Activated T-helper 2 cell treated with anti-CD3 and anti-CD28 coated beads, Interferon-gamma antibody, Interleukin-2, Interleukin-4, amounts not matched to agents 10 μg/mL and 5 μg/mL and 100 μg/mL, durations not matched to agents 14 hours and 24 hours and 36 hours (primary cell): ENCODE results near the gene KCP. TPM values are rescaled to one million over a fixed set of nuclear protein-coding genes. Genes with fewer than 3 reads are reported as not detected.
A peak's percentile ranks its signal among the peaks of the same experiment; 100 is the strongest.

Experiments used
- DNase-seq: peaks from one replicate; pipeline ENCODE4 v3.0.0; 2021; ENCODE audit warnings: low spot score
- H3K27ac Mint-ChIP-seq: one replicate; pipeline ENCODE4 v1.8.0; 2021; ENCODE audit warnings: mixed read lengths
- H3K27me3 Mint-ChIP-seq: one replicate; pipeline ENCODE4 v1.8.0; 2021; ENCODE audit warnings: low read depth, mixed read lengths
- H3K36me3 Mint-ChIP-seq: one replicate; pipeline ENCODE4 v1.8.0; 2021; ENCODE audit warnings: low read depth, mixed read lengths
- H3K4me1 Mint-ChIP-seq: one replicate; pipeline ENCODE4 v1.8.0; 2021; ENCODE audit warnings: low read depth, mixed read lengths
- H3K4me3 Mint-ChIP-seq: one replicate; pipeline ENCODE4 v1.8.0; 2021; ENCODE audit warnings: low read depth, mild to moderate bottlenecking, moderate library complexity, mixed read lengths
- H3K9me3 Mint-ChIP-seq: one replicate; pipeline ENCODE4 v1.8.0; 2021; ENCODE audit warnings: mixed read lengths
- intact Hi-C: fragments of 100-400 bp; cut with micrococcal nuclease; formaldehyde crosslinking; loops from one replicate; pipeline ENCODE4 v1.15.1; 2023
- total RNA-seq: library from RNA; stranded (reverse); gene quantifications from 2 replicates; pipeline ENCODE4 v1.2.3, GENCODE V29; 2022

The KCP gene
- total RNA-seq, 1 donor from 2014 or later, result not detected

- H3K4me3 Mint-ChIP-seq, result no peak overlapping the region
These were observed 62.0 kb downstream of the KCP start for GRCh38 chr7:128848289-128849155.

GRCh38 chr7:128847721-128848211 lies 62.7 kb downstream of the KCP start:
- no peak for DNase-seq
- H3K9me3 Mint-ChIP-seq, result no peaks in the 10 kb centered on the region
- H3K4me1 Mint-ChIP-seq, result no peaks in the 10 kb centered on the region
- H3K27me3 Mint-ChIP-seq, result no peaks in the 10 kb centered on the region
- H3K27ac Mint-ChIP-seq, result no peak overlapping the region
- no peaks in the 10 kb centered on the region for H3K36me3 Mint-ChIP-seq
- intact Hi-C loops, result no loop called here
- H3K4me3 Mint-ChIP-seq, result no peak overlapping the region

More at GRCh38 chr7:128848289-128849155, 62.0 kb downstream of the KCP start:
- Mint-ChIP-seq H3K36me3 (no peaks in the 10 kb centered on the region), H3K27ac (no peak overlapping the region), H3K27me3 (no peaks in the 10 kb centered on the region), H3K4me1 (no peaks in the 10 kb centered on the region), H3K9me3 (no peaks in the 10 kb centered on the region)
- intact Hi-C loops, result no loop called here
- DNase-seq, result no peak

GRCh38 chr7:128846781-128847444 lies 63.6 kb downstream of the KCP start:
- H3K27ac Mint-ChIP-seq, result no peak overlapping the region
- H3K9me3 Mint-ChIP-seq, result no peaks in the 10 kb centered on the region
- H3K4me1 Mint-ChIP-seq, result peaks cover 2% of the 10 kb centered on the region
- DNase-seq, result no peak
- H3K4me3 Mint-ChIP-seq, result no peak overlapping the region
- intact Hi-C loops, result no loop called here
- no peaks in the 10 kb centered on the region for H3K36me3 Mint-ChIP-seq
- H3K27me3 Mint-ChIP-seq, result no peaks in the 10 kb centered on the region

DNA sequence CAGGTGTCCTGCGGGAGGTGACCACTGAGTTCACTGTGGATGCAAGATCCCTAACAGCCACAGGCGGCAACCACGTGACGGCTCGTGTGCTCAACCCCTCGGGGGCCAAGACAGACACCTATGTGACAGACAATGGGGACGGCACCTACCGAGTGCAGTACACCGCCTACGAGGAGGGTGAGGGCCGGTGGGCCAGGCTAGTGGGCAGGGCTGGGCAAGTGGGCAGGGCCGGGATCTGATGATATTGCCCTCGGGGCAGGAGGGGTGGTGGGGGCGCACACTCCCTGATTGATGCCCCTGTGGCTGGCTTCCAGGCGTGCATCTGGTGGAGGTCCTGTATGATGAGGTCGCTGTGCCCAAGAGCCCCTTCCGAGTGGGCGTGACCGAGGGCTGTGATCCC lies 64.5 kb downstream of the KCP start:
- H3K27ac Mint-ChIP-seq, result no peak overlapping the region
- no peak for DNase-seq
- no peak overlapping the region for H3K4me3 Mint-ChIP-seq
- H3K27me3 Mint-ChIP-seq, result no peaks in the 10 kb centered on the region
- H3K36me3 Mint-ChIP-seq, result no peaks in the 10 kb centered on the region
- no peaks in the 10 kb centered on the region for H3K9me3 Mint-ChIP-seq
- intact Hi-C loops, result no loop called here
- H3K4me1 Mint-ChIP-seq, result peaks cover 2% of the 10 kb centered on the region

GRCh38 chr7:128845475-128845874 lies 65.0 kb downstream of the KCP start:
- no peaks in the 10 kb centered on the region for H3K9me3 Mint-ChIP-seq
- H3K36me3 Mint-ChIP-seq, result no peaks in the 10 kb centered on the region
- H3K27me3 Mint-ChIP-seq, result no peaks in the 10 kb centered on the region
- DNase-seq, result no peak
- no peak overlapping the region for H3K4me3 Mint-ChIP-seq
- no peak overlapping the region for H3K27ac Mint-ChIP-seq
- peaks cover 2% of the 10 kb centered on the region for H3K4me1 Mint-ChIP-seq
- intact Hi-C loops, result no loop called here

- H3K36me3 Mint-ChIP-seq, result no peaks in the 10 kb centered on the region
- no peaks in the 10 kb centered on the region for H3K9me3 Mint-ChIP-seq
- DNase-seq, result no peak
- intact Hi-C loops, result no loop called here
- H3K27me3 Mint-ChIP-seq, result no peaks in the 10 kb centered on the region
- H3K4me3 Mint-ChIP-seq, result no peak overlapping the region
- no peak overlapping the region for H3K27ac Mint-ChIP-seq
- H3K4me1 Mint-ChIP-seq, result peaks cover 2% of the 10 kb centered on the region
These were observed 65.7 kb downstream of the KCP start for GRCh38 chr7:128844777-128845311.

- Mint-ChIP-seq H3K27ac (no peak overlapping the region), H3K4me3 (no peak overlapping the region), H3K4me1 (peaks cover 2% of the 10 kb centered on the region), H3K36me3 (no peaks in the 10 kb centered on the region), H3K27me3 (no peaks in the 10 kb centered on the region), H3K9me3 (no peaks in the 10 kb centered on the region)
- intact Hi-C loops, result loop anchor here (2.0 kb wide), 1 partner anchor 39 kb away; no protein-coding TSS in a partner anchor
- no peak for DNase-seq
These were observed 66.4 kb downstream of the KCP start for GRCh38 chr7:128843938-128844621.

- Mint-ChIP-seq H3K27me3 (no peaks in the 10 kb centered on the region), H3K9me3 (no peaks in the 10 kb centered on the region), H3K4me3 (no peak overlapping the region), H3K4me1 (peaks cover 2% of the 10 kb centered on the region), H3K36me3 (no peaks in the 10 kb centered on the region), H3K27ac (no peak overlapping the region)
- intact Hi-C loops, result loop anchor here (2.0 kb wide), 1 partner anchor 40 kb away; no protein-coding TSS in a partner anchor
- DNase-seq, result no peak
These were observed 67.6 kb downstream of the KCP start for GRCh38 chr7:128842674-128843641.

- H3K4me3 Mint-ChIP-seq, result no peak overlapping the region
- DNase-seq, result peak; percentile 41
- H3K4me1 Mint-ChIP-seq, result peaks cover 2% of the 10 kb centered on the region
- H3K27me3 Mint-ChIP-seq, result no peaks in the 10 kb centered on the region
- no peak overlapping the region for H3K27ac Mint-ChIP-seq
- H3K36me3 Mint-ChIP-seq, result no peaks in the 10 kb centered on the region
- no peaks in the 10 kb centered on the region for H3K9me3 Mint-ChIP-seq
- intact Hi-C loops, result loop anchor here (2.0 kb wide), 1 partner anchor 41 kb away; no protein-coding TSS in a partner anchor
These were observed 68.4 kb downstream of the KCP start for GRCh38 chr7:128841921-128842673.

DNA sequence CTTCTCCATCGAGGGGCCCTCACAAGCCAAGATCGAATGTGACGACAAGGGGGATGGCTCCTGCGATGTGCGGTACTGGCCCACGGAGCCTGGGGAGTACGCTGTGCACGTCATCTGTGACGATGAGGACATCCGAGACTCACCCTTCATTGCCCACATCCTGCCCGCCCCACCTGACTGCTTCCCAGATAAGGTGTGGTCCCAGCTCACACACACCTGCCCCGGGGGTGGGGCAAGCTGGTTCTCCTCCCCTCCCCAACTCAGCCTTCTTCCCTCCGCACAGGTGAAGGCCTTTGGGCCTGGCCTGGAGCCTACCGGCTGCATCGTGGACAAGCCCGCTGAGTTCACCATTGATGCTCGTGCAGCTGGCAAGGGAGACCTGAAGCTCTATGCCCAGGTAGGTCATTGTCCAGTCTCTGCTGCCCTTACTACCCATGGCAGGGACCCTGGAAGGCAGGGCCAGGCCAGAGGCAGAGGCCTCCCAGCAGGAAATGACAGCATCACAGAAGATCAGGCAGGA lies 69.3 kb downstream of the KCP start:
- no peak overlapping the region for H3K4me3 Mint-ChIP-seq
- H3K9me3 Mint-ChIP-seq, result no peaks in the 10 kb centered on the region
- H3K27ac Mint-ChIP-seq, result no peak overlapping the region
- intact Hi-C loops, result no loop called here
- H3K4me1 Mint-ChIP-seq, result peaks cover 2% of the 10 kb centered on the region
- H3K36me3 Mint-ChIP-seq, result no peaks in the 10 kb centered on the region
- no peaks in the 10 kb centered on the region for H3K27me3 Mint-ChIP-seq
- no peak for DNase-seq
